Measurements from ENCODE around the gene CCR7.
A peak's percentile ranks its signal among the peaks of the same experiment; 100 is the strongest.

Gene CCR7

DNA sequence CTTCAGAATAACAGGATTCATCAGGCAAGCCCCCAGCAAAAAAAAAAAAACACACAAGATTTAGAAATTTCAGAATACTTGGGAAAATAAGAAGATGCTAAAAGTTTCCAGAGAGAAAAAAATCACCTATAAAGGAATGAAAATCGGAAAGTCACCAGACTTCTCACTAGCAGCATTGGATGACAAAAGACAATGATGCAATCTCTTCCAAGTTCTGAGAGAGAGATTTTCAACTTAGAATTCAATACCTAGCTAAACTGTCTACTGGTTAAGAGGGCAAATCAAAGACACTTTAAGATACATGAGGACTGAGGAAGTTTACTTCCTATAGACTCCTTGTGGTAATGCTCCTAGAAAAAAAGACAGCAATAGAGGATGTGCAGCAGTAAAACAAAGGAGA is 40.0 kb downstream of the CCR7 start:
- DNase-seq (ENCODE audit: low read depth) = no peak
- no peak overlapping the region for H3K4me3 ChIP-seq (ENCODE audit: control insufficient read depth, low read depth, low read length)
- TF ChIP-seq, protein P1, sequence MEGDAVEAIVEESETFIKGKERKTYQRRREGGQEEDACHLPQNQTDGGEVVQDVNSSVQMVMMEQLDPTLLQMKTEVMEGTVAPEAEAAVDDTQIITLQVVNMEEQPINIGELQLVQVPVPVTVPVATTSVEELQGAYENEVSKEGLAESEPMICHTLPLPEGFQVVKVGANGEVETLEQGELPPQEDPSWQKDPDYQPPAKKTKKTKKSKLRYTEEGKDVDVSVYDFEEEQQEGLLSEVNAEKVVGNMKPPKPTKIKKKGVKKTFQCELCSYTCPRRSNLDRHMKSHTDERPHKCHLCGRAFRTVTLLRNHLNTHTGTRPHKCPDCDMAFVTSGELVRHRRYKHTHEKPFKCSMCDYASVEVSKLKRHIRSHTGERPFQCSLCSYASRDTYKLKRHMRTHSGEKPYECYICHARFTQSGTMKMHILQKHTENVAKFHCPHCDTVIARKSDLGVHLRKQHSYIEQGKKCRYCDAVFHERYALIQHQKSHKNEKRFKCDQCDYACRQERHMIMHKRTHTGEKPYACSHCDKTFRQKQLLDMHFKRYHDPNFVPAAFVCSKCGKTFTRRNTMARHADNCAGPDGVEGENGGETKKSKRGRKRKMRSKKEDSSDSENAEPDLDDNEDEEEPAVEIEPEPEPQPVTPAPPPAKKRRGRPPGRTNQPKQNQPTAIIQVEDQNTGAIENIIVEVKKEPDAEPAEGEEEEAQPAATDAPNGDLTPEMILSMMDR (conservative IDR thresholded peaks at IDR 0.05; ENCODE audit: control insufficient read depth, insufficient read depth, low read depth, low read length) = no peak

- DNase-seq (ENCODE audit: low read depth) = no peak
- TF ChIP-seq, protein P1 (conservative IDR thresholded peaks at IDR 0.05; ENCODE audit: control insufficient read depth, insufficient read depth, low read depth, low read length) = no peak
- H3K4me3 ChIP-seq (ENCODE audit: control insufficient read depth, low read depth, low read length) = no peak overlapping the region
These were observed 40.9 kb downstream of the CCR7 start for GRCh38 chr17:40524243-40524965.

DNA sequence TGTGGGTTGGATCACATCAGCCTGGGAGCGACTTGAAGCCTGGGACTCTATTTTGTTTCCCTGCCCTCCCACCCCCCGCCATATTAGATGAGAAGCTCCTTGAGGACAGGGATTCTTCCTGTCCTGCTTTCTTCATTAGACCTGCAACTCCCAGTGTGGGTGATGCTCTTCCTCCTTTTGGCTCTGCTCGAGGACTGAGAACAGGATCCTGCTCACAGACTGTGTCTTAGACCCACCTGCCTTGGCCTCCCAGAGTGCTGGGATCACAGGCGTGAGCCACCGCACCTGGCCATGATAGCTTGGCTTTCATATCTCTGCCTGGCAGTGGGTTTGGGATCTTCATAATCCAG is 42.3 kb downstream of the CCR7 start:
- TF ChIP-seq, protein P1 (conservative IDR thresholded peaks at IDR 0.05; ENCODE audit: control insufficient read depth, insufficient read depth, low read depth, low read length) = no peak
- H3K4me3 ChIP-seq (ENCODE audit: control insufficient read depth, low read depth, low read length) = no peak overlapping the region
- DNase-seq (ENCODE audit: low read depth) = no peak

DNA sequence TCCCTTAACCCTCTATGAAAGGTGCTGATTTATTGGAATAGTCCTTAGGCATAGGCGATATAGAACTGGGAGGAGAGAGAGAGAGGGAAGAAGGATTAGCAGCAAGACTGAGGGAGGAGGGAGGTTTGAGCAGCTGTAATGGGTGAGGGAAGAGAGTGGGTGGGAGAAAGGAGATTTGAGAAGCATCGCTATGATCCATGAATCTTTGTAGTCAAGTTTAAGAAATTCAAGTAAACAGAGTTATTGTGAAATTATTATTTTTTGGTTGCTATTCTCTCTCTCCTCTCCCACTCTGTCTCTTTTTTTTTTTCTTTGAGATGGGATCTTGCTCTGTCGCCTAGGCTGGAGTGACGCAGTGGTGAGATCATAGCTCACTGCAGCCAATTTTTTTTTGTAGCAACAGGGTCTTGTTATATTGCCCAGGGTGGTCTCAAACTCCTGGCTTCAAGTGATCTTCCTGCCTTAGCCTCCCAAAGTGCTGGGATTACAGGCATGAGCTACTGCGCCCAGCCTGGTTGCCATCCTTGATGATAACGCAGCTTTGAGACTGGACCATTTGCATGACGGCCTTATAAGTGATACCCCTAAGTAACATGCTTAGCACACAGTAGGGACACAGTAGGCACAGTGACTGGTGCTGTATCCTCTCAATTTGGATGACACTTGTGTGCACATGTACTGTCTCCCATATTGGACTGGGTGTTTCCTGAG is 42.9 kb downstream of the CCR7 start:
- TF ChIP-seq, protein P1 (conservative IDR thresholded peaks at IDR 0.05; ENCODE audit: control insufficient read depth, insufficient read depth, low read depth, low read length) = no peak
- no peak overlapping the region for H3K4me3 ChIP-seq (ENCODE audit: control insufficient read depth, low read depth, low read length)
- peak; percentile 77 for DNase-seq (ENCODE audit: low read depth)

- TF ChIP-seq, protein P1 (conservative IDR thresholded peaks at IDR 0.05; ENCODE audit: control insufficient read depth, insufficient read depth, low read depth, low read length) = no peak
- no peak overlapping the region for H3K4me3 ChIP-seq (ENCODE audit: control insufficient read depth, low read depth, low read length)
- no peak for DNase-seq (ENCODE audit: low read depth)
These were observed 44.2 kb downstream of the CCR7 start for GRCh38 chr17:40520991-40521453.

- no peak for DNase-seq (ENCODE audit: low read depth)
- TF ChIP-seq, protein P1 (conservative IDR thresholded peaks at IDR 0.05; ENCODE audit: control insufficient read depth, insufficient read depth, low read depth, low read length) = no peak
- H3K4me3 ChIP-seq (ENCODE audit: control insufficient read depth, low read depth, low read length) = no peak overlapping the region
These were observed 46.0 kb downstream of the CCR7 start for GRCh38 chr17:40519089-40519775.
